Measurements from ENCODE around the gene PARD6G. TPM values are rescaled to one million over a fixed set of nuclear protein-coding genes. Genes with fewer than 3 reads are reported as not detected.

PARD6G gene
- total RNA-seq, 4 donors from 2014 or later = 24.3 to 37.8 (median 33.1) TPM

- Histone ChIP-seq H3K9me3 (no peaks in the 10 kb centered on the region), H3K27ac (no peak overlapping the region), H3K27me3 (no peaks in the 10 kb centered on the region), H3K4me3 (no peak overlapping the region), H3K4me1 (peaks cover 0 to 8% (median 0%) of the 10 kb centered on the region in 3 donors), H3K36me3 (peaks cover 0 to 36% (median 0%) of the 10 kb centered on the region in 3 donors)
- no peak for DNase-seq
- intact Hi-C loops (cut with DNase I) = no loop called here
- no peak for TF ChIP-seq POLR2A (IDR thresholded peaks at IDR 0.05)
- no peak for TF ChIP-seq CTCF (IDR thresholded peaks at IDR 0.05)
These were observed 123.2 kb downstream of the PARD6G start for GRCh38 chr18:80124131-80124530.

DNA sequence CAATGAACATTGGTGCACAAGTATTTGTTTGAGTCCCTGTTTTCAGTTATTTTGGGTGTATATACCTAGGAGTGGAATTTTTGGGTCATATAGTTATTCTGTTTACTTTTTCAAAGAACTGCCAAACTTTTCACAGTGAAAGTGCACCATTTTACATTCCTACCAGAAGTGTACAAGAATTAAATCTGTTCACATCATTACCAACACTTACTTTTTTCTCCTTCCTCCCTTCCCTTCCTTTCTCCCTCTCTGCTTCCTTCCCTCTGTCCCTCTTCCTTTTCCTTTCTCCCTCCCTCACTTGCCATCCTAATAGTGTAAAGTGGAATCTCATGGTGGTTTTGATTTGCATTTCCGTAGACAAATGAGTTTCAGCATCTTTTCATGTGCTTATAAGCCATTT is 126.4 kb downstream of the PARD6G start:
- DNase-seq = no peak
- Histone ChIP-seq H3K4me1 (peaks cover 0 to 8% (median 0%) of the 10 kb centered on the region in 3 donors), H3K9me3 (no peaks in the 10 kb centered on the region), H3K36me3 (peaks cover 0 to 50% (median 0%) of the 10 kb centered on the region in 3 donors), H3K27ac (no peak overlapping the region), H3K27me3 (no peaks in the 10 kb centered on the region), H3K4me3 (no peak overlapping the region)
- 94 to 100% methylated on average over 1 of the region's 1 CpG for WGBS, 2 donors
- intact Hi-C loops (cut with DNase I) = no loop called here
- TF ChIP-seq POLR2A (IDR thresholded peaks at IDR 0.05) (no peak), CTCF (IDR thresholded peaks at IDR 0.05) (no peak)

DNA sequence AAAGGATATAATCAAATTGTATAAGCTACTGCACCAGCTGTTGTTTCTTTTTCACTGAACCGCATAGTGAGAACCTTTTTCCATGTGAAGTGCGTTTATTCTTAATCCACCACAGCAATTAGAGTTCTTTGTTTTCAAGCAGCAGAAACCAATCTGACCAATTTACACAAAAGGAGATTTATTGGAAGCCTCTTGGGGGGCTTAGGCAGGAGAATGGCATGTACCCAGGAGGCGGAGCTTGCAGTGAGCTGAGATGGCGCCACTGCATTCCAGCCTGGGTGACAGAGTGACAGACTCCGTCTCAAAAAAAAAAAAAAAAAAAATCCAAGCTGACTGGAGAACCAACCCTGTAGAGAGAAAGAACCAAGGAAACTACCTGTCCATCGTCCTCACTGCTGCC is 128.2 kb downstream of the PARD6G start:
- Histone ChIP-seq H3K9me3 (no peaks in the 10 kb centered on the region), H3K27me3 (no peaks in the 10 kb centered on the region), H3K4me3 (no peak overlapping the region), H3K4me1 (peaks cover 0 to 4% (median 0%) of the 10 kb centered on the region in 3 donors), H3K36me3 (peaks cover 0 to 50% (median 0%) of the 10 kb centered on the region in 3 donors), H3K27ac (no peak overlapping the region)
- DNase-seq = no peak
- 82 to 90% methylated on average over 6 of the region's 6 CpGs for WGBS, 2 donors
- TF ChIP-seq POLR2A (IDR thresholded peaks at IDR 0.05) (no peak), CTCF (IDR thresholded peaks at IDR 0.05) (no peak)
- intact Hi-C loops (cut with DNase I) = no loop called here

DNA sequence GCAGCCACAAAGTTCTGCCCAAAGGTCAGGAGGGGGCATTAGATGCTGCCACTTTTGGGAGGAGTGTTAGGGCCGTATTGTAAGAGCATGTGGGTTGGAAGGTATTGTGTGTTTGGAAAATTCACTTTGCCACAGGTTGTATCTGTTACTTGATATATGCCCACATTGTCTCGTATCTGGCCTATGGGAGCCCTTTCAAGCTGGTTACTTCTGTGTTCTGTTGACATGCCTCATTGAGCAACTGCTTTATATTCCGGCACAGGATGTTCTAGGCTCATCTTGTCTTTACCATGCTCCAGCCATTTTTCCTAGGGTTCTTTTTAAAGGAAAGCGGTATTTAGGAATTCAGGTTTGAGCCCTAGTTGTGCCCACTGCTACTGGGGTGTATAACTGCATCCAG is 132.3 kb downstream of the PARD6G start:
- TF ChIP-seq CTCF (IDR thresholded peaks at IDR 0.05) (no peak), POLR2A (IDR thresholded peaks at IDR 0.05) (no peak)
- Histone ChIP-seq H3K9me3 (no peaks in the 10 kb centered on the region), H3K27me3 (no peaks in the 10 kb centered on the region), H3K4me1 (peaks cover 7 to 35% (median 12%) of the 10 kb centered on the region in 3 donors), H3K4me3 (no peak overlapping the region), H3K36me3 (peaks cover 0 to 29% (median 0%) of the 10 kb centered on the region in 3 donors), H3K27ac (no peak overlapping the region)
- intact Hi-C loops (cut with DNase I) = no loop called here
- no peak for DNase-seq
- WGBS, 2 donors = 87 to 92% methylated on average over 4 of the region's 4 CpGs

DNA sequence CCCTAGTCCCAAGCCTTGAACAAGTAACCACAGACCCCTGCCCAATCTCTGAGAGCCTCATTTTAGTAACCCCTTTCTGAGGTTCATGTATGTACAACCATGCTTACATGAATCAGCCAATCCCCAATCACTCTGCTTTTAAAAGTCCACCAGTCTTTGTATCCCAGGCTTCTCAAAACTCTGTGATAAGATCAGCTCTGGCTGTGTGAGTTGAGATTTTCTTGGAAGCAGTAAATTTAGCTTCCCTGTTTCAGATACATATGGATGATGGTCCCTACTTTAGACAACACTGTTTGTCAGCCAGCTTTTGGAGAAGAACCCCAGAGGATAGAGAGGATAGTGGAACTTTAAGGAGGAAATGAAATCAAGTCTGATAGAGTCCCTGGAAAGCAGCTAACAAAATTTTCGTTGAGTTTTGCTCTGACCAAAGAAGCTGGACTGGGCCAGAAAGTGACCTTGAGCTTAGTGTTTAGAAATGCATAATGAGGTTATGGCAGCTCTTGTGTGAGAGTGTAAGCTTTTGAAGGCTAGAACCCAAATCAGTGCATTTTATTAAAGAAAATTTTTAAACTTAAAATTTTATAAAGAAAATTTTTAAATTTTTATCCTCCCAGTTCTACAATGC is 134.6 kb downstream of the PARD6G start:
- H3K4me1 ChIP-seq = peaks cover 9 to 37% (median 12%) of the 10 kb centered on the region in 3 donors
- no peak overlapping the region for H3K27ac ChIP-seq
- no peak overlapping the region for H3K4me3 ChIP-seq
- no peaks in the 10 kb centered on the region for H3K9me3 ChIP-seq
- H3K36me3 ChIP-seq = peaks cover 0 to 6% (median 0%) of the 10 kb centered on the region in 3 donors
- no peak for TF ChIP-seq POLR2A (IDR thresholded peaks at IDR 0.05)
- TF ChIP-seq CTCF (IDR thresholded peaks at IDR 0.05) = no peak
- H3K27me3 ChIP-seq = no peaks in the 10 kb centered on the region
- DNase-seq = no peak
- intact Hi-C loops (cut with DNase I) = no loop called here
- WGBS, 2 donors = 29 to 33% methylated on average over 1 of the region's 1 CpG
